HG03457 (cell line): ENCODE data around the gene TPP1.

Experiments used
- ATAC-seq: cut with Tn5 transposase; IDR thresholded peaks from one replicate; pipeline ENCODE4 v1.9.1; 2021; ENCODE audit warnings: moderate number of reproducible peaks; ENCODE audit not compliant: unreplicated experiment

The TPP1 gene

DNA sequence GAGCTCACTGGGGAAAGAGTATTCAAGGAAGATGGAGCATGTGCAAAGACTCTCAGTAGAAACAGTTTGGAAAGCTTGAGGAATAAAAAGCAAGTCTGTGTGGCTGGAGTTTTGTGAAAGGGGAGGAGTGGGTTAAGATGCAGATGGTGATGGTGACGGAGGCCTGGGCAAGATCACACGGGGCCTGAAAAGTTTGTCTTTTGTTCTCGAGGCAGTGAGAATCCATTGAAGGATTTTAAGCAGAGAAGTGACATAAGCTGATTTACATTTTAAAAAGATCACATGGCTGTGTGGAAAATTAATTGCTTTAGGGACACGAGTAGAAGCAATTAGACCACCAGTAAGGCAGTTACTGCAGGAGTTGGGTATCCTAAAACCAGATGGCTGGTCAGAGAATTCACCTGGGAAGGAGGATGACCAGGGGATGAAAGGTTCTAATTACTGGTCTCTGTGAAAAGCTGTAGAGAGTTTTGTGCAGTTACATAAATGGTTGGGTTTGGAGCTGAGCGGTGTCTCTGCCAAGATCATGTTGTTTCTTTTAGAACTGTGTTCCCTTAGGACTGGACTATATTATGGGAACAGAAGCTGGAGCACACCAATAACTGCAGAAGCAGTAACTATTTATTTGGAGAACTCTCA lies 22.9 kb downstream of the TPP1 start:
- ATAC-seq = no peak

DNA sequence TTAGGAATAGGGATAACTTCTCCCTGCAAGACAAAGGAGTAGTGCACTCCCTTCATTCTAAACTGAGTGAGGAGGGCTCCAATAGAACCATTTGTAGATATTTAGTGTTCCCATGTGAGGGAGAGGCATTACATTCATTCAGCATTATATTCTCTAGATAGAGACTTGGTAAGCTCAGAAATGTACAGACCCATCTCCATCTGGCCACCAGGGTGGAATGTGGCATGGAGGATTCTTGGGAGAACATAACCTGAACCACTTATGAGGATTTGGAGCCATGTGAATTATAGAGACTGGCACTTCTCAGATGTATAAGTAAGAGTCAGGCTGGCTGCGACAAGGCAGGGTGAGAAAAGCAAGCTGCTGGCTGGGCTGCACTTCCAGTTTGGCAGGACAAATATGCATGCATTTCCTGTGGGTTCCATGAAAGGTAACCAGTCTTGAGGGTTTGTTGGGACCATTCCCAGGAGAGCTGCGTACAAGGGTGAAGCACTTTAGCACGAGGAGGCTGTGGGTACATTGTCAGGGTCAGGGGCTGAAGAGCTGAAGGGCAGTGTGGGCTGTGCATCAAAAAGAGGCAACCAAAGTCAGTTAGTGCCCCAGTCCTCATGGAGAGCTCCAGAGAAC lies 25.0 kb downstream of the TPP1 start:
- ATAC-seq = no peak

GRCh38 chr11:6588018-6588417 lies 31.2 kb downstream of the TPP1 start:
- ATAC-seq = no peak

DNA sequence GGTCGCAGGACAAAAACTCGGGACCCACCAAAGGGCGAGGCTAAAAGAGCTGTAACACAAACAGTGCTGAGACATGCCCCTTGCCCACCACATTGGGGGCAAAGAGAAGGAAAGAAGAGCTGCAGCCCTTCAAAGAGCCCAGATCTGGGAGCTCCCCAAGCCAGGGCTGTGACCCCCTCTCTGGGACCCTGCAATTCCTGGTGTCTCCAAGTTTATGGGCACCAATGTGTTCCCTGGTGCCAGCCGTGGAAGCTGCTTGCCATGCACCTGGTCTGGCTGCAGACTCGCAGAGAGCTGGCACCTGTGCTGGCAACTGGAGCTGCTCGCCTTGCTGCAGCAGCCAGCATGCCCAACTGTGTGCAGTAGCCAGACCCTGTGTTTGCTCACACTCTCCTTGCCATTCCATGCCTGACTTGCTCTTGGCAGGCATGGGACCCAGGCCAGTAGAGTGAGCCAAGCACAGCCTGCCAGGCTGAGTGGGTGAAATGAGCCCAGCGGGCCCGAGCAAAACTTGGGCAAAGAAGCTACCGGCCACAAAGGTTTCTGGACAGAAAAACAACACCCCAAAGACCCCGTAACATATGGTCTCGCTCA lies 31.8 kb downstream of the TPP1 start:
- ATAC-seq = no peak

DNA sequence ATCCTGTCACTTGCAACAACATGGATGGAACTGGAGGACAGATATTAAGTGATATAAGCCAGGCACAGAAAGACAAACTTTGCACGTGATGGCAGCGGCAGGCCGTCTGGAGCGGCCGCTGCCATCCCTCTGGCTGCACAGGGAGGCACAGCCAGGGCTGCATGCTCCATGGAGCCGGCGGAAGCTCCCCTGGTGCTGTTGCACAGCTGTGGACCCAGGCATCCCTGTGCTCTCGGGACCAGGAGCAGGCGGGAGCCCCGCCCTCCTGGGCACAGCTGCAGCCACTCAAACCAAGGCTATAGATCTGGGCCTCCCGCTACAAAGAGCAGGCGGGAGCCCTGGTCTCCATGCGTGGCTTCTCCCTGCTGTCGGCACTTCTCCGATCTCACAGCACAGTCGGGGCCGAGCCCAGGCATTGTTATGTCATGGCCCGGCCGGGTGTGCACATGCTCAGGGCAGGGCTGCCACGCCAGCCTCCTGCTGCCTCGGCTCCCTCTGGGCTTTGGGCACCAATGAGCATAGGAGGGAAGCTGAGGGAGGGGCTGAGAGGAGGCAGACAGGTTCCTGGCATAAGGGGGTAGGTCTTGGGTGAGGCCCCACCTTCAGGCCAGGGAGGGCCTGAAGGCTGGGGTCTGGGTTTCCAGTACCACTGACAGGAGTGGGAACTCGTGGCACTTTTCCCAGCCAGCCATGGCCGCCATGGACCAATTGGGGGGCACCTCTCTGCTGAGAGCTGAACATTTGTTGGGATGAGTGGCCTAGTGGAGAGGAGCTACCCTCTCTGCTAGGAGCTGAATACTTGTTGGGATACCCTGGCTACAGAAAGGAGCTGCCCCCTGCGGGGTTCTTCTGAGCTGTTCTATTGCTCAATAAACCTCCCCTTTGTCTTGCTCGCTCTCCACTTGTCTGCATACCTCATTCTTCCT lies 32.5 kb downstream of the TPP1 start:
- ATAC-seq = no peak

DNA sequence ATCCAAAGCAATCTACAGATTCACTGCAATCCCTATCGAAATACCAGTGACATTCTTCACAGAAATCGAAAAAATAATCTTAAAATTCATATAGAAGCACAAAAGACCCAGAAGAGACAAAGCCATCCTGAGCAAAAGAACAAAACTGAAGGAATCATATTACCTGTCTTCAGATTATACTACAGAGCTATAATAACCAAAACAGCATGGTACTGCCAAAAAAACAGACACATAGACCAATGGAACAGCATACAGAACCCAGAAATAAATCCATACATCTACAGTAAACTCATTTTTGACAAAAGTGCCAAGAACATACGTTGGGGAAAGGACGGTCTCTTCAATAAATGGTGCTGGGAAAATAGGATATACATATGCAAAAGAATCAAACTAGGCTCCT lies 34.7 kb downstream of the TPP1 start:
- no peak for ATAC-seq

GRCh38 chr11:6583584-6583983 lies 35.6 kb downstream of the TPP1 start:
- ATAC-seq = no peak

- no peak for ATAC-seq
Measured at GRCh38 chr11:6579681-6580080, 39.5 kb downstream of the TPP1 start.

GRCh38 chr11:6578134-6578533 lies 41.1 kb downstream of the TPP1 start:
- ATAC-seq = no peak

GRCh38 chr11:6576471-6577373 lies 42.5 kb downstream of the TPP1 start:
- ATAC-seq = no peak

- no peak for ATAC-seq
Measured at GRCh38 chr11:6574816-6575715, 44.2 kb downstream of the TPP1 start.

- no peak for ATAC-seq
Measured at GRCh38 chr11:6572215-6572614, 47.0 kb downstream of the TPP1 start.

- no peak for ATAC-seq
Measured at GRCh38 chr11:6571434-6572008, 47.7 kb downstream of the TPP1 start.

DNA sequence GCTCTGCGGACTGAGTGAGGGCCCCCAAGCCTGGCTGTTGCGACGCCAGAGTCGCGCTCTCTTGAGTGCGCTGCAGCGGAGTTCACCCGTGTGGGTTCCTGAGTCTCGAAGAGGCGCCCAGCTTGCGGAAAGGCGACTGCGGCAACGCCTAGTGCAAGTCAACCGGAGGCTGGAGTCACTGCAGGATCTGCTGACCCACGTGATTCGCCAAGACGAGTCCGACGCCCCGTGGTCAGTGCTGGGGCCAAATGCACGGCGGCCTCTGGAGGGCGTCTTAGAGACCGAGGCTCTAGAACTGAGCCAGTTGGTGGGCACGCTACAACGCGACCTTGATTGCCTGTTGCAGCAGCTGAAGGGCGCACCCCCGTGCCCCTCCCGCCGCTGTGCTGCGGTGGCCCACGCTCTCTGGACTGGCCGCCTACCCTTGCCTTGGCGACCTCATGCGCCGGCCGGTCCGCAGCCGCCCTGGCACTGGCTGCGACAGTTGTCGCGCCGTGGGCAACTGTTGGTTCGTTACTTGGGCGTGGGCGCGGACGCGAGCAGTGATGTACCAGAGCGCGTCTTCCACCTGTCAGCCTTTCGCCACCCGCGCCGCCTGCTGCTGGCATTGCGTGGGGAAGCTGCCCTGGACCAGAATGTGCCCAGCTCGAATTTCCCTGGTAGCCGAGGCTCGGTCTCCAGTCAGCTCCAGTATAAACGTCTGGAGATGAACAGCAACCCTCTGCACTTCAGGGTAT lies 48.4 kb downstream of the TPP1 start:
- ATAC-seq = no peak

- no peak for ATAC-seq
Measured at GRCh38 chr11:6569706-6570105, 49.5 kb downstream of the TPP1 start.

- ATAC-seq = no peak
Measured at GRCh38 chr11:6568191-6568918, 50.9 kb downstream of the TPP1 start.

DNA sequence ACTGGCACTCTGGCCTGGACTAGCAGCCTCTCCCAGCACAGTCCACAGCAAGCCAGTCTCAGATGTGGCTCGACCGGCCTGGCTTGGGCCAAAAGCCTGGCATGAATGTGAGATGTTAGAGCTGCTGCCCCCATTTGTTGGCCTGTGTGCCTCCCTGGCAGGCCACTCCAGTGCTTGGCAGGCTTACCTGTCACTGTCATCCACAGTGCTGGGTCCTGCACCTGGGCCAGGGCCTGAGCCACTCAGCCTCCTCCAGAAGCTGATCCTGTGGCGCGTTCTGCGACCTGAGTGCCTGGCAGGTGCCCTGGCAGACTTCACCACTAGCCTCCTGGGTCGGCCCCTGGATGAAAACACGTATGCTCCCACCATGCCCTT lies 51.9 kb downstream of the TPP1 start:
- no peak for ATAC-seq
